ENCODE results near the gene NEMP2.
A peak's percentile ranks its signal among the peaks of the same experiment; 100 is the strongest.
"Not testable (repeated sequence)": the region's sequence is repeated elsewhere in the genome, so short reads cannot be mapped to it uniquely, and the experiment has no call there.

The NEMP2 gene

GRCh38 chr2:190490502-190490901 is 44.0 kb downstream of the NEMP2 start:
- no peak for DNase-seq (ENCODE audit: low spot score)

GRCh38 chr2:190489475-190489874 is 45.0 kb downstream of the NEMP2 start:
- DNase-seq (ENCODE audit: low spot score): no peak

- DNase-seq (ENCODE audit: low spot score): no peak
These were observed 45.8 kb downstream of the NEMP2 start for GRCh38 chr2:190488516-190489233.

- DNase-seq (ENCODE audit: low spot score): no peak
These were observed 48.4 kb downstream of the NEMP2 start for GRCh38 chr2:190486037-190486623.

- no peak for DNase-seq (ENCODE audit: low spot score)
These were observed 52.1 kb downstream of the NEMP2 start for GRCh38 chr2:190482451-190482850.

- no peak for DNase-seq (ENCODE audit: low spot score)
These were observed 53.2 kb downstream of the NEMP2 start for GRCh38 chr2:190481339-190481738.

- no peak for DNase-seq (ENCODE audit: low spot score)
These were observed 55.8 kb downstream of the NEMP2 start for GRCh38 chr2:190478572-190479195.

GRCh38 chr2:190477661-190478454 is 56.7 kb downstream of the NEMP2 start:
- DNase-seq (ENCODE audit: low spot score): no peak

GRCh38 chr2:190470256-190470826 is 64.2 kb downstream of the NEMP2 start:
- DNase-seq (ENCODE audit: low spot score): no peak

- DNase-seq (ENCODE audit: low spot score): peak; percentile 18
These were observed 64.8 kb downstream of the NEMP2 start for GRCh38 chr2:190469771-190470170.

- no peak for DNase-seq (ENCODE audit: low spot score)
These were observed 65.5 kb downstream of the NEMP2 start for GRCh38 chr2:190468814-190469569.

- DNase-seq (ENCODE audit: low spot score): not testable (repeated sequence)
These were observed 66.2 kb downstream of the NEMP2 start for GRCh38 chr2:190468354-190468753.

GRCh38 chr2:190467575-190468083 is 66.9 kb downstream of the NEMP2 start:
- DNase-seq (ENCODE audit: low spot score): no peak

GRCh38 chr2:190466819-190467446 is 67.6 kb downstream of the NEMP2 start:
- no peak for DNase-seq (ENCODE audit: low spot score)

GRCh38 chr2:190465060-190465459 is 69.5 kb downstream of the NEMP2 start:
- no peak for DNase-seq (ENCODE audit: low spot score)

- DNase-seq (ENCODE audit: low spot score): no peak
These were observed 71.9 kb downstream of the NEMP2 start for GRCh38 chr2:190462611-190463010.

- DNase-seq (ENCODE audit: low spot score): no peak
These were observed 72.3 kb downstream of the NEMP2 start for GRCh38 chr2:190462181-190462580.

- DNase-seq (ENCODE audit: low spot score): no peak
These were observed 74.0 kb downstream of the NEMP2 start for GRCh38 chr2:190460487-190460886.

GRCh38 chr2:190459881-190460280 is 74.6 kb downstream of the NEMP2 start:
- DNase-seq (ENCODE audit: low spot score): no peak

GRCh38 chr2:190458352-190459107 is 76.0 kb downstream of the NEMP2 start:
- DNase-seq (ENCODE audit: low spot score): no peak
